Measurements from ENCODE around the gene SEMA5A. TPM values are rescaled to one million over a fixed set of nuclear protein-coding genes. Genes with fewer than 3 reads are reported as not detected.

SEMA5A gene
- total RNA-seq, 2 experiments from 2014 or later, result 0.48 to 0.52 TPM

DNA sequence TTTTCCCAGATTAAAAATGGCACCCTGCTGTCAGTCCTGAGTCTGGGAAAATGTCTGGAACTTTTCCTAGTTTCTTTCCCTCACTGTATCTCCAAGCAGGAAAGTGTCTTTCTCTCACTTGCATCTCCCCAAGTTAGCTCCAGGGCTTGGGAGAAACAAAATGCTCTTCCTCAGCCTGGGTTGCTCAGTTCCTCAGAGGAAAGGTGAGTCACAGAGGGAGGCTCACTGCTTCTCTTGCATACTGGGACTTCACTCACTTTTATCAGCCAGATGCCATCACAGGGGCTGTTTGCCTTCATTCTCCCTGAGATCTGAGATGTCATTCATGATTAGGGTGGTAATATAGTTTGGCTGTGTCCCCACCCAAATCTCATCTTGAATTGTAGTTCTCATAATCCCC lies 519.9 kb downstream of the SEMA5A start:
- no peaks in the 10 kb centered on the region for H3K27me3 Mint-ChIP-seq
- H3K4me3 Mint-ChIP-seq, result no peak overlapping the region
- ChIA-PET CTCF (no interaction called here), POLR2A (no interaction called here)
- H3K36me3 Mint-ChIP-seq, result no peaks in the 10 kb centered on the region
- H3K9me3 Mint-ChIP-seq, result peaks cover 36% of the 10 kb centered on the region
- no peak for DNase-seq
- intact Hi-C loops (cut with micrococcal nuclease), result no loop called here
- no peaks in the 10 kb centered on the region for H3K4me1 Mint-ChIP-seq (ENCODE audit: low read depth)
- no peak overlapping the region for H3K27ac Mint-ChIP-seq

DNA sequence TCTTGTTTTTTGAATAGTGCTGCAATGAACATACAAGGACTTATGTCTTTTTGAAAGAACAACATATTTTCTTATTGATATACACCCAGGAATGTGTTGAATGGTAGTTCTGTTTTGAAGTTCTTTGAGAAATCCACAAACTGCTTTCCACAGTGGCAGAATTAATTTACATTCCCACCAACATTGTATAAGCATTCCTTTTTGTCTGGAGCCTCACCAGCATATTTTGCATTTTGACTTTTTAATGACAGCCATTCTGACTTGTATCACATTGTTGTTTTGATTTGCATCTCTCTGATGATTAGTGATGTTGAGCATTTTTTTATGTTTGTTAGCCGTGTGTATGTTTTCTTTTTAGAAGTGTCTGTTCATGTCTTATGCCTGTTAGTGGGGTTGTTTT lies 524.9 kb downstream of the SEMA5A start:
- Mint-ChIP-seq H3K27me3 (no peaks in the 10 kb centered on the region), H3K36me3 (no peaks in the 10 kb centered on the region), H3K27ac (no peak overlapping the region), H3K9me3 (peaks cover 31% of the 10 kb centered on the region), H3K4me3 (no peak overlapping the region), H3K4me1 (ENCODE audit: low read depth) (no peaks in the 10 kb centered on the region)
- ChIA-PET CTCF (no interaction called here), POLR2A (no interaction called here)
- DNase-seq, result no peak
- intact Hi-C loops (cut with micrococcal nuclease), result no loop called here

GRCh38 chr5:9015937-9016270 lies 530.0 kb downstream of the SEMA5A start:
- CTCF ChIA-PET, result no interaction called here
- DNase-seq, result no peak
- Mint-ChIP-seq H3K4me3 (no peak overlapping the region), H3K27me3 (no peaks in the 10 kb centered on the region), H3K36me3 (no peaks in the 10 kb centered on the region), H3K4me1 (ENCODE audit: low read depth) (no peaks in the 10 kb centered on the region), H3K9me3 (peaks cover 4% of the 10 kb centered on the region), H3K27ac (no peak overlapping the region)
- intact Hi-C loops (cut with micrococcal nuclease), result no loop called here
- POLR2A ChIA-PET, result no interaction called here

- ChIA-PET POLR2A (no interaction called here), CTCF (no interaction called here)
- H3K9me3 Mint-ChIP-seq, result no peaks in the 10 kb centered on the region
- no peak overlapping the region for H3K4me3 Mint-ChIP-seq
- H3K36me3 Mint-ChIP-seq, result no peaks in the 10 kb centered on the region
- no peak overlapping the region for H3K27ac Mint-ChIP-seq
- H3K27me3 Mint-ChIP-seq, result no peaks in the 10 kb centered on the region
- no peak for DNase-seq
- no peaks in the 10 kb centered on the region for H3K4me1 Mint-ChIP-seq (ENCODE audit: low read depth)
- intact Hi-C loops (cut with micrococcal nuclease), result no loop called here
Observed at GRCh38 chr5:9015260-9015936, 530.5 kb downstream of the SEMA5A start.

DNA sequence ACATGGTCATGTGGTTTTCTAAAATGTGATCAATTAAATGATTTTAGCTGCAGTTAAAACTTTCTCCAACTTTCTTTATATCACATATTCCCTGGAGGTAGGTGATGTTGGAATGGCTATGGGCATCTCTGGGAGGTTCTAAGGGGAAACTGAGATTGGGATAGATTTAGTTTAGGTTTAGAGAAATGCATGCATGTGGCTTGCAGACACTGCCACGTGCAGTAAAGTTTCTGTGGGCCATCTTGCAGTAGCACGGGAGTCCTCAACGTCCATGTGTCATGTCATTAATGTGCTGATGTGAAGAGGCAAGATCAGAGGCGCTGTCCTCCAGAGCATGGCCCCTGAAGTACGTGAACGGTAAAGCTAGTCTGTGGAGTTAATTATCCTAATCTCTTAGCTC lies 532.7 kb downstream of the SEMA5A start:
- peaks cover 2% of the 10 kb centered on the region for H3K9me3 Mint-ChIP-seq
- no peak for DNase-seq
- no peaks in the 10 kb centered on the region for H3K27me3 Mint-ChIP-seq
- intact Hi-C loops (cut with micrococcal nuclease), result no loop called here
- no peaks in the 10 kb centered on the region for H3K36me3 Mint-ChIP-seq
- H3K27ac Mint-ChIP-seq, result no peak overlapping the region
- H3K4me1 Mint-ChIP-seq (ENCODE audit: low read depth), result no peaks in the 10 kb centered on the region
- ChIA-PET CTCF (no interaction called here), POLR2A (no interaction called here)
- H3K4me3 Mint-ChIP-seq, result no peak overlapping the region

DNA sequence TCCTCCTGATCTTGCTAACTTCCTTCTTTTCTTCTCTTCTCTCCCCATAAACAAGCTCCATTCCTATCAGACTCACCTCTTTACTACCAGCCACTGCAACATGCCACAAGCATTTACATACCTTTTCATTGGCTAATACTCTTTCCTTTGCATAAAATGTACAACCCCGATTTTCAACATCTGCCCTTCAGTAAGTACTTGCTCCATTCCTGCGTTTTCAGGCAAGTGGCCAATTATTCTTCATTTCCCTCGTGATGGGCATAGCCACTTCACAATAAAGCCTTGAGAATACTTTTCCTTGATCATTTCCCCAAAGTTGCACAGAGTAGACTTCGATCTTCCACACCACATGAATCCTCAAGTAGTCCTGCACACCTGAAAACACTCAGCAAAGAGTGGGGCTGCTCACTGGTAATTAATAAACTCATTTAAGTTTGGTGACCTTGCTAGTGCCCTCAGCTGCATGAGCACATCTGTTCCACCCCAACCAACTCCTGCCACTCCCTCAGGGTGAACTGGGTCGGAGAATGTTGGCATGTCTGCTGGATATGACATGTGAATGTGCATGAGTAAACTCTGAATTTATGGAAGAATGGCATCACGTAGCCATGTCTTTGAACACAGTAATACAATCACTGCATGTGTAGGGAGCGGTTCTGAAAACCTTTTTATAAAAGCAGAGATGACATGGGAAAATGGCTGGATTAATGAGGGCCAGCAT lies 535.8 kb downstream of the SEMA5A start:
- Mint-ChIP-seq H3K27ac (no peak overlapping the region), H3K27me3 (no peaks in the 10 kb centered on the region)
- intact Hi-C loops (cut with micrococcal nuclease), result no loop called here

GRCh38 chr5:8997542-8998070 lies 548.3 kb downstream of the SEMA5A start:
- no peaks in the 10 kb centered on the region for H3K4me1 Mint-ChIP-seq (ENCODE audit: low read depth)
- no peak overlapping the region for H3K27ac Mint-ChIP-seq
- H3K27me3 Mint-ChIP-seq, result no peaks in the 10 kb centered on the region
- intact Hi-C loops (cut with micrococcal nuclease), result no loop called here
- ChIA-PET CTCF (no interaction called here), POLR2A (no interaction called here)
- no peaks in the 10 kb centered on the region for H3K36me3 Mint-ChIP-seq
- DNase-seq, result no peak
- H3K4me3 Mint-ChIP-seq, result no peak overlapping the region
- H3K9me3 Mint-ChIP-seq, result peaks cover 3% of the 10 kb centered on the region

More for the DNA sequence above, 535.8 kb downstream of the SEMA5A start:
- peaks cover 5% of the 10 kb centered on the region for H3K9me3 Mint-ChIP-seq
- ChIA-PET CTCF (no interaction called here), POLR2A (no interaction called here)
- no peak overlapping the region for H3K4me3 Mint-ChIP-seq
- DNase-seq, result no peak
- H3K4me1 Mint-ChIP-seq (ENCODE audit: low read depth), result no peaks in the 10 kb centered on the region
- no peaks in the 10 kb centered on the region for H3K36me3 Mint-ChIP-seq

- no peak for DNase-seq
- POLR2A ChIA-PET, result interaction anchor here (0.7 kb wide), 1 partner anchor 251 kb away, joined by 3 read pairs; no protein-coding TSS in a partner anchor
- Mint-ChIP-seq H3K27ac (no peak overlapping the region), H3K36me3 (no peaks in the 10 kb centered on the region), H3K27me3 (no peaks in the 10 kb centered on the region), H3K4me3 (no peak overlapping the region), H3K4me1 (ENCODE audit: low read depth) (no peaks in the 10 kb centered on the region), H3K9me3 (no peaks in the 10 kb centered on the region)
- intact Hi-C loops (cut with micrococcal nuclease), result no loop called here
- CTCF ChIA-PET, result interaction anchor here (0.6 kb wide), 1 partner anchor 580 kb away, joined by 4 read pairs; no protein-coding TSS in a partner anchor
Observed at GRCh38 chr5:8993031-8993430, 552.8 kb downstream of the SEMA5A start.

Small RNA genes within 50 kb of the gene (microRNA-seq; reads per million reads assigned to microRNA genes)
- gene MIR4636 (ENCODE audit: borderline microRNAs expressed, borderline number of aligned reads, borderline replicate concordance), result not detected

Other genes starting within 250 kb of the SEMA5A start
- not detected for gene TAS2R1, start 84.3 kb upstream of the SEMA5A start, total RNA-seq